ENCODE measurements around the gene TEKT5. TPM values are rescaled to one million over a fixed set of nuclear protein-coding genes. Genes with fewer than 3 reads are reported as not detected.
A peak's percentile ranks its signal among the peaks of the same experiment; 100 is the strongest.

The TEKT5 gene
- total RNA-seq, 1 donor from 2014 or later, result 0.07 TPM

DNA sequence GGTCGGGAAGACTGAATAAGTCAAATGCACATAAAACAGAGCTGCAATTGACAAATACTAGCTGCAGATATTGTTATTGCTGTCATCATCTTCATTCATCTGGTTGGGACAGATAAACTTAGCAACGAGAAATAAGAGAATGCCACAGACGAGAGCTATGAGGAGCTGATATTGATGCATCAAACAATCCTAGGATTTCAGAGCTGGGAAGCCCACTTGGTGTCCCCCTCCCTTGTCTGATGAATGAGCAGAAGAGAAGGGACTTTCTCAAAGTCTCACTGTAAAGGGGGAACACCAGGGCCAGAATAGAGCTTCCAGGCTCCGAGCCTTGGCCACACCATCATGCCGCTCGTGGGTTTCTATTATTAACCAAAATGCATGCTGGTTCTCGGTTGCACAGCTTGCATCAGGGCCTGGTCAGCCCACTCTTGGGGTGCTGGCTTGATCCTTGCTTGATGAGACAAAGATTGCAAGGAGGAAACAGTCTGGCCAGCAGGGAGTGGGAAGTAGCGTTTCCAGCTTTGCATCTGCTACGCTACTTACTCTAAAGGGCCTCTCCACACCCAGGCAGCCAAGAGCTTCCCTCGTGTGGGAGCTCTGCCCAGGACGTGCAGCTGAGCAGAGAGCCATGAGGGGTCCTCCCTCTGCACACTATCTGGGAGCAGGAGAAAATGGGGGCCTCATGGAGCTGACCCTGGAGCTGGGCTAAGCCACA lies 85.9 kb downstream of the TEKT5 start:
- Histone ChIP-seq H3K4me3 (no peak overlapping the region), H3K27ac (no peak overlapping the region), H2AFZ (replicated peaks) (peak overlapping the region; percentile 43), H3K4me1 (peaks cover 15% of the 10 kb centered on the region), H4K20me1 (ENCODE audit: low read depth) (no peaks in the 10 kb centered on the region), H3K27me3 (no peaks in the 10 kb centered on the region), H3F3A (ENCODE audit: low read depth) (peaks cover 13% of the 10 kb centered on the region), H3K4me2 (no peak overlapping the region), H3K79me2 (ENCODE audit: low read depth) (no peaks in the 10 kb centered on the region), H3K9me3 (ENCODE audit: low read depth) (no peaks in the 10 kb centered on the region), H3K9ac (no peak overlapping the region), H3K36me3 (no peaks in the 10 kb centered on the region)
- Mint-ChIP-seq H3K36me3 (no peaks in the 10 kb centered on the region), H3K4me3 (no peak overlapping the region), H3K9me3 (no peaks in the 10 kb centered on the region), H3K27ac (no peak overlapping the region), H3K27me3 (ENCODE audit: insufficient read depth, low read depth) (no peaks in the 10 kb centered on the region), H3K4me1 (peaks cover 25% of the 10 kb centered on the region)
- no peak for DNase-seq (ENCODE audit: low spot score)
- TF ChIP-seq, protein P1, sequence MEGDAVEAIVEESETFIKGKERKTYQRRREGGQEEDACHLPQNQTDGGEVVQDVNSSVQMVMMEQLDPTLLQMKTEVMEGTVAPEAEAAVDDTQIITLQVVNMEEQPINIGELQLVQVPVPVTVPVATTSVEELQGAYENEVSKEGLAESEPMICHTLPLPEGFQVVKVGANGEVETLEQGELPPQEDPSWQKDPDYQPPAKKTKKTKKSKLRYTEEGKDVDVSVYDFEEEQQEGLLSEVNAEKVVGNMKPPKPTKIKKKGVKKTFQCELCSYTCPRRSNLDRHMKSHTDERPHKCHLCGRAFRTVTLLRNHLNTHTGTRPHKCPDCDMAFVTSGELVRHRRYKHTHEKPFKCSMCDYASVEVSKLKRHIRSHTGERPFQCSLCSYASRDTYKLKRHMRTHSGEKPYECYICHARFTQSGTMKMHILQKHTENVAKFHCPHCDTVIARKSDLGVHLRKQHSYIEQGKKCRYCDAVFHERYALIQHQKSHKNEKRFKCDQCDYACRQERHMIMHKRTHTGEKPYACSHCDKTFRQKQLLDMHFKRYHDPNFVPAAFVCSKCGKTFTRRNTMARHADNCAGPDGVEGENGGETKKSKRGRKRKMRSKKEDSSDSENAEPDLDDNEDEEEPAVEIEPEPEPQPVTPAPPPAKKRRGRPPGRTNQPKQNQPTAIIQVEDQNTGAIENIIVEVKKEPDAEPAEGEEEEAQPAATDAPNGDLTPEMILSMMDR (IDR thresholded peaks at IDR 0.05), result no peak
- TF ChIP-seq EZH2 (IDR thresholded peaks at IDR 0.05) (no peak), EZH2phosphoT487 (IDR thresholded peaks at IDR 0.05) (no peak)

DNA sequence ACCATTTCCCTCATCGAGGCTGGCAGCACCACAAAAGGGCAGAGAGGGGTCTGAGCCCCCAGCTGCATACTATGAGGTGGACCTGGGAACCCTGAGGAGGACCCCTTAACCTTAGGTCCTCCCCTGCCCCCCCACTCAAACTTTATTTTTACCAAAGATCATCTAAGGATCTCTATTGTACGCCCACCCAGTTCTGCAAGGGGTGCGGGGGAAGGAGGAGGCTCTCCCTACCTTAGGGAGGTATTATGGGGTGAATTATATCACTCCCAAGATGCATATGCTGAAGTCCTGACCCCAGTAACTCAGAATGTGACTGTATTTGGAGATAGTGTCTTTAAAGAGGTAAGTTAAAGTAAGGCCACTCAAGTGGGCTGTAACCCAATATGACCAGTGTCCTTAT lies 87.6 kb downstream of the TEKT5 start:
- DNase-seq (ENCODE audit: low spot score), result no peak
- Histone ChIP-seq H3F3A (ENCODE audit: low read depth) (peaks cover 13% of the 10 kb centered on the region), H3K4me1 (peaks cover 15% of the 10 kb centered on the region), H3K27ac (no peak overlapping the region), H3K4me3 (no peak overlapping the region), H3K79me2 (ENCODE audit: low read depth) (no peaks in the 10 kb centered on the region), H3K4me2 (peak overlapping the region; percentile 53), H4K20me1 (ENCODE audit: low read depth) (no peaks in the 10 kb centered on the region), H3K9me3 (ENCODE audit: low read depth) (no peaks in the 10 kb centered on the region), H3K27me3 (no peaks in the 10 kb centered on the region), H3K9ac (no peak overlapping the region), H3K36me3 (no peaks in the 10 kb centered on the region), H2AFZ (replicated peaks) (no peak overlapping the region)
- peaks cover 5% of the 10 kb centered on the region for H3K27me3 Mint-ChIP-seq (ENCODE audit: insufficient read depth, low read depth)
- no peak overlapping the region for H3K4me3 Mint-ChIP-seq
- H3K9me3 Mint-ChIP-seq, result no peaks in the 10 kb centered on the region
- no peaks in the 10 kb centered on the region for H3K36me3 Mint-ChIP-seq
- H3K27ac Mint-ChIP-seq, result no peak overlapping the region
- TF ChIP-seq EZH2 (IDR thresholded peaks at IDR 0.05) (no peak), EZH2phosphoT487 (IDR thresholded peaks at IDR 0.05) (no peak)
- TF ChIP-seq, protein P1 (IDR thresholded peaks at IDR 0.05), result no peak
- H3K4me1 Mint-ChIP-seq, result peaks cover 25% of the 10 kb centered on the region

DNA sequence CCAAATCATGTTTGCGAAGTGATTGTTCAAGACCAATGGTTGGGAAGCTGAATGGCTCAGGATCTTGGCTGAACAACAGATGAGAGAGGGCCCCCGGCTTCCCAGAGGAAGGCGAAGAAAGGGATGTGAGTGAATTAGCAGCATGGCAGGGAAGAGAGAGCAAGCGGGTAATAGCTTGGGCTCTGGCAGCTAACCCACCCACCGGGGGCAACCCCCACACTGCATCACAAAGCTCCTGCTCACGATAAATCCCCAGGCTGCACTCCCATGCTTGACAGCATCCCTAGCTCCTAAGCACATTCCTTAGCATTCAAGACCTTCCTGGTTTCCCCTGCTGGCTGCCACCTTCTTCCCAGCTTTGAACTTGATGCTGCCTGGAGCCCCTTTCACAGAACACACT lies 88.1 kb downstream of the TEKT5 start:
- no peaks in the 10 kb centered on the region for H3K9me3 Mint-ChIP-seq
- no peak overlapping the region for H3K4me3 Mint-ChIP-seq
- Histone ChIP-seq H2AFZ (replicated peaks) (no peak overlapping the region), H3K27me3 (no peaks in the 10 kb centered on the region), H3K36me3 (no peaks in the 10 kb centered on the region), H3K79me2 (ENCODE audit: low read depth) (no peaks in the 10 kb centered on the region), H3K9me3 (ENCODE audit: low read depth) (no peaks in the 10 kb centered on the region), H3K4me1 (peaks cover 15% of the 10 kb centered on the region), H3F3A (ENCODE audit: low read depth) (peaks cover 13% of the 10 kb centered on the region), H3K27ac (peak overlapping the region; percentile 4), H3K4me2 (peak overlapping the region; percentile 53), H4K20me1 (ENCODE audit: low read depth) (no peaks in the 10 kb centered on the region), H3K4me3 (no peak overlapping the region), H3K9ac (no peak overlapping the region)
- H3K27ac Mint-ChIP-seq, result no peak overlapping the region
- peaks cover 25% of the 10 kb centered on the region for H3K4me1 Mint-ChIP-seq
- peaks cover 5% of the 10 kb centered on the region for H3K27me3 Mint-ChIP-seq (ENCODE audit: insufficient read depth, low read depth)
- no peaks in the 10 kb centered on the region for H3K36me3 Mint-ChIP-seq
- TF ChIP-seq, protein P1 (IDR thresholded peaks at IDR 0.05), result no peak
- peak; percentile 62 for DNase-seq (ENCODE audit: low spot score)
